ENCODE measurements around the gene P3H3.

- TF ChIP-seq CTCF (IDR thresholded peaks at IDR 0.05; ENCODE audit: low read depth, low read length, missing input control) (no peak), RAD21 (IDR thresholded peaks at IDR 0.05) (no peak), MAX (IDR thresholded peaks at IDR 0.05) (no peak), GABPA (IDR thresholded peaks at IDR 0.05 in 1 of 2, conservative IDR thresholded peaks at IDR 0.05 in 1 of 2) (no peak), JUND (IDR thresholded peaks at IDR 0.05) (no peak), SP1 (IDR thresholded peaks at IDR 0.05) (peak; percentile 8), TAF1 (conservative IDR thresholded peaks at IDR 0.05) (no peak), RXRA (IDR thresholded peaks at IDR 0.05) (no peak), EGR1 (IDR thresholded peaks at IDR 0.05; ENCODE audit: low read depth in 2 of 2) (no peak), HNF4A (conservative IDR thresholded peaks at IDR 0.05) (peak in 1 of 2 donors; percentile 20), FOXA2 (IDR thresholded peaks at IDR 0.05) (no peak)
- TF ChIP-seq, protein P1, sequence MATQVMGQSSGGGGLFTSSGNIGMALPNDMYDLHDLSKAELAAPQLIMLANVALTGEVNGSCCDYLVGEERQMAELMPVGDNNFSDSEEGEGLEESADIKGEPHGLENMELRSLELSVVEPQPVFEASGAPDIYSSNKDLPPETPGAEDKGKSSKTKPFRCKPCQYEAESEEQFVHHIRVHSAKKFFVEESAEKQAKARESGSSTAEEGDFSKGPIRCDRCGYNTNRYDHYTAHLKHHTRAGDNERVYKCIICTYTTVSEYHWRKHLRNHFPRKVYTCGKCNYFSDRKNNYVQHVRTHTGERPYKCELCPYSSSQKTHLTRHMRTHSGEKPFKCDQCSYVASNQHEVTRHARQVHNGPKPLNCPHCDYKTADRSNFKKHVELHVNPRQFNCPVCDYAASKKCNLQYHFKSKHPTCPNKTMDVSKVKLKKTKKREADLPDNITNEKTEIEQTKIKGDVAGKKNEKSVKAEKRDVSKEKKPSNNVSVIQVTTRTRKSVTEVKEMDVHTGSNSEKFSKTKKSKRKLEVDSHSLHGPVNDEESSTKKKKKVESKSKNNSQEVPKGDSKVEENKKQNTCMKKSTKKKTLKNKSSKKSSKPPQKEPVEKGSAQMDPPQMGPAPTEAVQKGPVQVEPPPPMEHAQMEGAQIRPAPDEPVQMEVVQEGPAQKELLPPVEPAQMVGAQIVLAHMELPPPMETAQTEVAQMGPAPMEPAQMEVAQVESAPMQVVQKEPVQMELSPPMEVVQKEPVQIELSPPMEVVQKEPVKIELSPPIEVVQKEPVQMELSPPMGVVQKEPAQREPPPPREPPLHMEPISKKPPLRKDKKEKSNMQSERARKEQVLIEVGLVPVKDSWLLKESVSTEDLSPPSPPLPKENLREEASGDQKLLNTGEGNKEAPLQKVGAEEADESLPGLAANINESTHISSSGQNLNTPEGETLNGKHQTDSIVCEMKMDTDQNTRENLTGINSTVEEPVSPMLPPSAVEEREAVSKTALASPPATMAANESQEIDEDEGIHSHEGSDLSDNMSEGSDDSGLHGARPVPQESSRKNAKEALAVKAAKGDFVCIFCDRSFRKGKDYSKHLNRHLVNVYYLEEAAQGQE (IDR thresholded peaks at IDR 0.05) = no peak
- TF ChIP-seq, protein P2, sequence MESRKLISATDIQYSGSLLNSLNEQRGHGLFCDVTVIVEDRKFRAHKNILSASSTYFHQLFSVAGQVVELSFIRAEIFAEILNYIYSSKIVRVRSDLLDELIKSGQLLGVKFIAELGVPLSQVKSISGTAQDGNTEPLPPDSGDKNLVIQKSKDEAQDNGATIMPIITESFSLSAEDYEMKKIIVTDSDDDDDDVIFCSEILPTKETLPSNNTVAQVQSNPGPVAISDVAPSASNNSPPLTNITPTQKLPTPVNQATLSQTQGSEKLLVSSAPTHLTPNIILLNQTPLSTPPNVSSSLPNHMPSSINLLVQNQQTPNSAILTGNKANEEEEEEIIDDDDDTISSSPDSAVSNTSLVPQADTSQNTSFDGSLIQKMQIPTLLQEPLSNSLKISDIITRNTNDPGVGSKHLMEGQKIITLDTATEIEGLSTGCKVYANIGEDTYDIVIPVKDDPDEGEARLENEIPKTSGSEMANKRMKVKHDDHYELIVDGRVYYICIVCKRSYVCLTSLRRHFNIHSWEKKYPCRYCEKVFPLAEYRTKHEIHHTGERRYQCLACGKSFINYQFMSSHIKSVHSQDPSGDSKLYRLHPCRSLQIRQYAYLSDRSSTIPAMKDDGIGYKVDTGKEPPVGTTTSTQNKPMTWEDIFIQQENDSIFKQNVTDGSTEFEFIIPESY (IDR thresholded peaks at IDR 0.05) = no peak
- TF ChIP-seq, protein P3, sequence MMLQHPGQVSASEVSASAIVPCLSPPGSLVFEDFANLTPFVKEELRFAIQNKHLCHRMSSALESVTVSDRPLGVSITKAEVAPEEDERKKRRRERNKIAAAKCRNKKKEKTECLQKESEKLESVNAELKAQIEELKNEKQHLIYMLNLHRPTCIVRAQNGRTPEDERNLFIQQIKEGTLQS (IDR thresholded peaks at IDR 0.05) = no peak
These were observed 38.8 kb downstream of the P3H3 start for GRCh38 chr12:6866920-6867412.

Measured in liver (tissue), 3 donors.